Stomach (tissue), 9 donors: ENCODE data around the gene ERVK3-1. TPM values are rescaled to one million over a fixed set of nuclear protein-coding genes. Genes with fewer than 3 reads are reported as not detected.

Experiments used
- DNase-seq, 2 donors: peaks; one replicate each; pipeline versions ENCODE4 v3.0.0 to v3.0.0-alpha.2; 2013 to 2019
- H3K27ac ChIP-seq, 5 donors: fragments of 200-600 bp in 4 of 5; sonication (generic) in 4 of 5; one replicate each; pipeline ENCODE4 v1.5.1; 2013 to 2019; ENCODE audit warnings: mild to moderate bottlenecking in 1 of 5, moderate library complexity in 1 of 5
- H3K27me3 ChIP-seq, 3 donors: fragments of 200-600 bp; sonication (generic); one replicate each; pipeline ENCODE4 v1.5.1; 2017 to 2019; ENCODE audit warnings: mixed run types in 1 of 3
- H3K36me3 ChIP-seq, 4 donors: fragments of 200-600 bp; sonication (generic); 1 replicate in 3 of 4; 2 replicates in 1 of 4; pipeline ENCODE4 v1.5.1; 2016 to 2019
- H3K4me1 ChIP-seq, 4 donors: fragments of 200-600 bp; sonication (generic); one replicate each; pipeline ENCODE4 v1.5.1; 2016 to 2019
- H3K4me3 ChIP-seq, 4 donors: fragments of 200-600 bp; sonication (generic) in 3 of 4; one replicate each; pipeline ENCODE4 v1.5.1; 2016 to 2019; ENCODE audit warnings: mild to moderate bottlenecking in 1 of 4
- H3K9me3 ChIP-seq, 4 donors: fragments of 200-600 bp; sonication (generic); one replicate each; pipeline ENCODE4 v1.5.1; 2016 to 2019
- EP300 ChIP-seq: sonication (generic); formaldehyde crosslinking; IDR thresholded peaks from one replicate; pipeline ENCODE4 v1.6.1; 2017; ENCODE audit warnings: antibody characterized with exemption
- POLR2A ChIP-seq, 4 donors: fragments of 450-650 bp; IDR thresholded peaks; one replicate each; pipeline ENCODE4 v1.6.1; 2016; ENCODE audit warnings: antibody characterized with exemption in 4 of 4, control low read depth in 2 of 4, mild to moderate bottlenecking in 1 of 4, moderate library complexity in 1 of 4
- POLR2AphosphoS5 ChIP-seq, 3 donors: sonication (generic); formaldehyde crosslinking; IDR thresholded peaks; one replicate each; pipeline ENCODE4 v1.6.1; 2016; ENCODE audit warnings: antibody characterized with exemption in 3 of 3
- WGBS, 5 donors: extraction: QIAGEN DNeasy Blood & Tissue Kit in 3 of 5; methylation state at CpG; one replicate each; pipeline versions ENCODE4 v1.1.5 to v1.1.7; 2013 to 2018; 5-methylcytosine and 5-hydroxymethylcytosine counted together
- intact Hi-C: fragments of 100-400 bp; cut with DNase I; formaldehyde crosslinking; loops from one replicate; pipeline ENCODE4 v1.15.1; 2023; ENCODE audit warnings: low total_unique reads
- polyA plus RNA-seq, 3 donors: library from polyadenylated mRNA; stranded (reverse); fragments of 200-250 nt; gene quantifications; one replicate each; pipeline ENCODE4 v1.2.3, GENCODE V29; 2013
- total RNA-seq, 5 donors: library from RNA; depleted of rRNA; stranded (reverse); fragments of >200 nt; gene quantifications; one replicate each; pipeline versions ENCODE4 v1.1.0 to v1.2.3, GENCODE V29; 2014 to 2016
- TF ChIP-seq, protein P1 (sequence below), 7 experiments: fragments of 450-650 bp in 4 of 7; fragments of 200-600 bp in 3 of 7; sonication (generic) in 3 of 7; IDR thresholded peaks; one replicate each; pipeline ENCODE4 v1.5.1; 2016 to 2019; ENCODE audit warnings: antibody characterized with exemption in 7 of 7, control low read depth in 2 of 7, mild to moderate bottlenecking in 1 of 7
- donor health status: healthy with polysubstance abuse.
- donor health status: Bipolar disorder and iron deficiency.
- donor health status: healthy.

ERVK3-1 gene
- total and polyA plus RNA-seq, 8 donors: 25.0 to 93.6 (median 41.5) TPM

DNA sequence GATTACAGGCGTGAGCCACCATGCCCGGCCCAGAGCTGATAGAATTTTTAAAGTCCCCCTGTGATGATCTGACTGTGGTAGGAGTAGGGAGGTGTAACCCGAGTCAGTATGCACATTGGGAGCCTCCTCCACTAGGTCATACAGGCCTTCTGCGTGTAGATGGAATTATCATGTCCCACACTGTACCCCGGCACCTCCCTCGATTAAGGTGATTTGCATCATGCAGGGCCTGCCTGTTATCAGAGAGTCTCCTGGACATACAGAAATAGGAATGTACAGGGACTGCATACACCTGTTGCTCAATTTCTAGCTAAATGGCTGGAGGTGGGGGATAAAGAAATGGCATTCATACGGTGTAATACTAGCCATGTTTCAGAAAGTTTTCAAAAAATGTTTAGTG lies 922 bp upstream of the ERVK3-1 start:
- Histone ChIP-seq H3K27ac (peak overlapping the region in 4 of 5 donors; percentile 90 to 93 (median 90)), H3K4me3 (no peak overlapping the region), H3K4me1 (peaks cover 9 to 42% (median 24%) of the 10 kb centered on the region in 4 donors), H3K9me3 (peaks cover 0 to 25% (median 15%) of the 10 kb centered on the region in 4 donors), H3K36me3 (peaks cover 8 to 52% (median 51%) of the 10 kb centered on the region in 4 donors), H3K27me3 (no peaks in the 10 kb centered on the region)
- DNase-seq: no peak
- 84 to 91% (median 86%) methylated on average over 7 of the region's 7 CpGs for WGBS, 5 donors
- intact Hi-C loops: no loop called here
- TF ChIP-seq, protein P1, sequence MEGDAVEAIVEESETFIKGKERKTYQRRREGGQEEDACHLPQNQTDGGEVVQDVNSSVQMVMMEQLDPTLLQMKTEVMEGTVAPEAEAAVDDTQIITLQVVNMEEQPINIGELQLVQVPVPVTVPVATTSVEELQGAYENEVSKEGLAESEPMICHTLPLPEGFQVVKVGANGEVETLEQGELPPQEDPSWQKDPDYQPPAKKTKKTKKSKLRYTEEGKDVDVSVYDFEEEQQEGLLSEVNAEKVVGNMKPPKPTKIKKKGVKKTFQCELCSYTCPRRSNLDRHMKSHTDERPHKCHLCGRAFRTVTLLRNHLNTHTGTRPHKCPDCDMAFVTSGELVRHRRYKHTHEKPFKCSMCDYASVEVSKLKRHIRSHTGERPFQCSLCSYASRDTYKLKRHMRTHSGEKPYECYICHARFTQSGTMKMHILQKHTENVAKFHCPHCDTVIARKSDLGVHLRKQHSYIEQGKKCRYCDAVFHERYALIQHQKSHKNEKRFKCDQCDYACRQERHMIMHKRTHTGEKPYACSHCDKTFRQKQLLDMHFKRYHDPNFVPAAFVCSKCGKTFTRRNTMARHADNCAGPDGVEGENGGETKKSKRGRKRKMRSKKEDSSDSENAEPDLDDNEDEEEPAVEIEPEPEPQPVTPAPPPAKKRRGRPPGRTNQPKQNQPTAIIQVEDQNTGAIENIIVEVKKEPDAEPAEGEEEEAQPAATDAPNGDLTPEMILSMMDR (IDR thresholded peaks at IDR 0.05): no peak
- TF ChIP-seq POLR2A (IDR thresholded peaks at IDR 0.05): no peak
- no peak for TF ChIP-seq POLR2AphosphoS5 (IDR thresholded peaks at IDR 0.05)
- TF ChIP-seq EP300: no peak

DNA sequence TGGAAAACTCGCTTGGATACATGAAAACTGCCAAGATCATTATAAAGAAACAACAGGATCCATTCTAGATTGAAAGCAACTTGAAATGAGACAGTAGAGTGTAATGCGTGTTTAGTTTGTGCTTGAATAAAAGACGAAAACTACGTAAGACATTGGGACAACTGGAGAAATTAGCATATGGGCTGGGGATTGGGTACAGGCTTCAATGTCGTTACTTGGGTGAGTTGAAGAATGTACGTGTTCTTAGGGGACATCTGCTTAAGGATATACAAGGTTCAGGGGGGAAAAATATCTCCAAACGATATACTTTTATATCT lies 471 bp upstream of the ERVK3-1 start:
- Histone ChIP-seq H3K36me3 (peaks cover 8 to 54% (median 51%) of the 10 kb centered on the region in 4 donors), H3K4me1 (peaks cover 9 to 42% (median 24%) of the 10 kb centered on the region in 4 donors), H3K27ac (peak overlapping the region in 4 of 5 donors; percentile 90 to 93 (median 90)), H3K27me3 (no peaks in the 10 kb centered on the region), H3K4me3 (peak overlapping the region; percentile 62 to 93 (median 86)), H3K9me3 (peaks cover 0 to 21% (median 12%) of the 10 kb centered on the region in 4 donors)
- 17 to 23% (median 22%) methylated on average over 7 of the region's 7 CpGs for WGBS, 5 donors
- TF ChIP-seq, protein P1 (IDR thresholded peaks at IDR 0.05): no peak
- TF ChIP-seq EP300 (no peak), POLR2A (IDR thresholded peaks at IDR 0.05) (no peak), POLR2AphosphoS5 (IDR thresholded peaks at IDR 0.05) (no peak)
- DNase-seq: no peak
- intact Hi-C loops: no loop called here

DNA sequence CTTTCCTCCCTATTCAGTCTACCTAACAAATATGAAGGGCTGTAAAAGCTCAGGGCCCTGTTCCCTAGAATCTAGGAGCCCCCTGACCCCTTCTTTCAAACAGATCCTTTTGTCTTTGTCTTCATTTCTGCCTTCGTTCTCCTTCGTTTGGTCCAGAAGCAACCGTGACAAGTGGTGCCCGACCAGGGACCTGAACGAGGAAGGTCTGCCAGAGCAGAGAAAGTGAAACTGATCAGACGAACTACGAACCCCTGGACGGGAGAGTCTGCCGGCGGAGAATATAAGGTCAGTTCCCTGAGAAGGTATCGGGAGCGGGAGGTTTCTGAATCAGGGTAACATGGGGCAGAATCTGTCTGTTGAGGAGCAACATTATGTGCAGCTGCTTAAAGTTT lies 751 bp downstream of the ERVK3-1 start:
- no peaks in the 10 kb centered on the region for H3K27me3 ChIP-seq
- TF ChIP-seq POLR2AphosphoS5 (IDR thresholded peaks at IDR 0.05) (no peak), POLR2A (IDR thresholded peaks at IDR 0.05) (no peak), EP300 (no peak)
- TF ChIP-seq, protein P1 (IDR thresholded peaks at IDR 0.05): no peak
- H3K9me3 ChIP-seq: peaks cover 0 to 9% (median 3%) of the 10 kb centered on the region in 4 donors
- intact Hi-C loops: no loop called here
- H3K27ac ChIP-seq: peak overlapping the region in 4 of 5 donors; percentile 90 to 93 (median 90)
- H3K4me1 ChIP-seq: peaks cover 9 to 42% (median 24%) of the 10 kb centered on the region in 4 donors
- WGBS, 5 donors: 30 to 60% (median 41%) methylated on average over 12 of the region's 12 CpGs
- DNase-seq: peak in 1 of 2 donors; percentile 20
- peak overlapping the region; percentile 62 to 93 (median 86) for H3K4me3 ChIP-seq
- peaks cover 2 to 48% (median 45%) of the 10 kb centered on the region in 4 donors for H3K36me3 ChIP-seq

DNA sequence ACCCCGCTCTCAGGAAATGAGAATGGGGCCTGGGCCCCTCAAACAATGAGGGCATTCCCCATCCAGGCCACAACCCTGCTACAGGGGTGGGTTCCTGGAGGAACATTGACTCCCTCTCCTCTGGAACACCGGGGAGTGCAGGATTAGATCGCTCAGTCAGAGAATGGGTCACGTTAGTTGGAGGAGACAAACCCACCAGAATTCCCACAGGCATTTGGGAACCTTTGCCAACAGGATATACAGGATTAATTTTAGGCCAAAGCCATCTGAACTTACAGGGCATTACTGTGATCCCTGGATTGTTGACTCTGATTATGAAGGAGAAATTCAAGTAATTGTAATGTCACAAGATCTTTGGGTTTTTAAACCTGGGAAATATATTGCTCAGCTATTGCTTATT lies 2.6 kb downstream of the ERVK3-1 start:
- 76 to 93% (median 90%) methylated on average over 4 of the region's 4 CpGs for WGBS, 5 donors
- Histone ChIP-seq H3K4me3 (no peak overlapping the region), H3K27me3 (no peaks in the 10 kb centered on the region), H3K27ac (no peak overlapping the region), H3K9me3 (no peaks in the 10 kb centered on the region), H3K4me1 (peaks cover 9 to 42% (median 24%) of the 10 kb centered on the region in 4 donors), H3K36me3 (peaks cover 12 to 58% (median 56%) of the 10 kb centered on the region in 4 donors)
- no peak for DNase-seq
- intact Hi-C loops: no loop called here
- TF ChIP-seq, protein P1 (IDR thresholded peaks at IDR 0.05): no peak
- TF ChIP-seq POLR2AphosphoS5 (IDR thresholded peaks at IDR 0.05): no peak
- no peak for TF ChIP-seq POLR2A (IDR thresholded peaks at IDR 0.05)
- no peak for TF ChIP-seq EP300
